ENCODE measurements around the gene NLRX1. TPM values are rescaled to one million over a fixed set of nuclear protein-coding genes. Genes with fewer than 3 reads are reported as not detected.

Gene NLRX1
- total RNA-seq, 1 experiment from 2014 or later: 7.2 TPM

DNA sequence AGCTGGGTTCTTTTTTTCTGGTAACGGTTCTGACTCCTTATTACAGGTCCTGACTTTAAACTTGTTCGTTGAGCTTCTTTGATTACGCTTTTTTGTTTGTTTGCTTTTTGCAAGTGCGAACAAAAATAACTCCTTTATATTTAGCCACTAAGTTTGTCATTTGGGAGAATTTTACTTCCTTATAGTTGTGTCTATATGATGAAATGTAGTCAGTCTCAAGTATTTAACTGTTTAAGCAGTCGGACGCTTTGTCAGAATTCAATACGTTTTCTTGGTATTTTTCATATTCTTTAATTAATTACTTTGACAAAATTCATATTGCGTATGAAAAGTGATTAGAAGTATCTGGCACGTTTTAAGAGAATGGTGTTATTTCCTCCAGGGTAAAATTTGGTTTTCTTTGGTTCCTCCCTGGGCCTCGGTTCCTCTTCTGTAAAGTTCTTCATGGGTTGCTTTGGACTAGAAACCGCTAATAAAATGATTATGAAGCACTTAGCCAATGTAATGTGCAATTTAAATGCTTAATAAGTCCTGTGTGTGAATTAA, 39.0 kb downstream of the NLRX1 start:
- POLR2A ChIA-PET: interaction anchor here (0.6 to 2.2 kb wide), 5 partner anchors 11 to 140 kb away, joined by 3 to 11 read pairs (median 6); partner anchors contain the start of genes HMBS and VPS11
- Histone ChIP-seq H3K4me1 (peaks cover 25% of the 10 kb centered on the region), H3K4me3 (ENCODE audit: low read depth, low read length) (peak overlapping the region; percentile 88), H3K36me3 (ENCODE audit: control insufficient read depth, insufficient read depth, low read length) (no peaks in the 10 kb centered on the region), H3K27me3 (replicated peaks; ENCODE audit: control insufficient read depth, insufficient read depth, low read length) (no peaks in the 10 kb centered on the region), H3K9me3 (no peaks in the 10 kb centered on the region)
- Mint-ChIP-seq H3K4me1 (ENCODE audit: low read depth, unreplicated experiment) (peaks cover 32% of the 10 kb centered on the region), H3K36me3 (ENCODE audit: insufficient read depth, unreplicated experiment) (no peaks in the 10 kb centered on the region), H3K4me3 (ENCODE audit: unreplicated experiment) (peak overlapping the region; percentile 92), H3K27ac (ENCODE audit: unreplicated experiment) (peak overlapping the region; percentile 87), H3K9me3 (ENCODE audit: unreplicated experiment) (no peaks in the 10 kb centered on the region), H3K27me3 (ENCODE audit: insufficient read depth, unreplicated experiment) (no peaks in the 10 kb centered on the region)
- TF ChIP-seq, protein P1, sequence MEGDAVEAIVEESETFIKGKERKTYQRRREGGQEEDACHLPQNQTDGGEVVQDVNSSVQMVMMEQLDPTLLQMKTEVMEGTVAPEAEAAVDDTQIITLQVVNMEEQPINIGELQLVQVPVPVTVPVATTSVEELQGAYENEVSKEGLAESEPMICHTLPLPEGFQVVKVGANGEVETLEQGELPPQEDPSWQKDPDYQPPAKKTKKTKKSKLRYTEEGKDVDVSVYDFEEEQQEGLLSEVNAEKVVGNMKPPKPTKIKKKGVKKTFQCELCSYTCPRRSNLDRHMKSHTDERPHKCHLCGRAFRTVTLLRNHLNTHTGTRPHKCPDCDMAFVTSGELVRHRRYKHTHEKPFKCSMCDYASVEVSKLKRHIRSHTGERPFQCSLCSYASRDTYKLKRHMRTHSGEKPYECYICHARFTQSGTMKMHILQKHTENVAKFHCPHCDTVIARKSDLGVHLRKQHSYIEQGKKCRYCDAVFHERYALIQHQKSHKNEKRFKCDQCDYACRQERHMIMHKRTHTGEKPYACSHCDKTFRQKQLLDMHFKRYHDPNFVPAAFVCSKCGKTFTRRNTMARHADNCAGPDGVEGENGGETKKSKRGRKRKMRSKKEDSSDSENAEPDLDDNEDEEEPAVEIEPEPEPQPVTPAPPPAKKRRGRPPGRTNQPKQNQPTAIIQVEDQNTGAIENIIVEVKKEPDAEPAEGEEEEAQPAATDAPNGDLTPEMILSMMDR (IDR thresholded peaks at IDR 0.05; ENCODE audit: insufficient read depth in 1 of 2, low read depth in 1 of 2, low read length in 1 of 2, severe bottlenecking in 1 of 2, unreplicated experiment in 1 of 2): no peak
- BruUV-seq (replicated peaks): no TSS peak
- CTCF ChIA-PET: interaction anchor here (2.0 to 2.4 kb wide), 3 partner anchors 12 to 174 kb away, joined by 5 to 28 read pairs (median 25); partner anchors contain the start of gene USP2
- intact Hi-C loops (cut with micrococcal nuclease; ENCODE audit: unreplicated experiment): loop anchor here (10.0 kb wide), 1 partner anchor 107 kb away; the partner anchor contains the start of gene MCAM
- no peak for DNase-seq

DNA sequence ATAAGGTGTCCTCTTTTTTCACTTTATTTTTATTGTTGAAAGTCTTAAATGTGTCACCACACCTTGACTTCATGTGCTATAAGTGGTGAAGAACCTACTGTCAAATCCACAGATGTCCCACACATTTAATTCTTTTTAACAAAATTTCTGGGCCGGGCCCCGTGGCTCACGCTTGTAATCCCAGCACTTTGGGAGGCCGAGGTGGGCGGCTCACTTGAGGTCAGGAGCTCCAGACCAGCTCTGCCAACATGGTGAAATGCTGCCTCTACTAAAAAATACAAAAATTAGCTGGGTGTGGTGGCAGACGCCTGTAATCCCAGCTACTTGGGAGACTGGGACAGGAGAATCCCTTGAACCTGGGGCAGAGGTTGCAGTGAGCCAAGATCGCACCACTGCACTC, 40.7 kb downstream of the NLRX1 start:
- Mint-ChIP-seq H3K4me1 (ENCODE audit: low read depth, unreplicated experiment) (peaks cover 38% of the 10 kb centered on the region), H3K36me3 (ENCODE audit: insufficient read depth, unreplicated experiment) (peaks cover 5% of the 10 kb centered on the region), H3K9me3 (ENCODE audit: unreplicated experiment) (no peaks in the 10 kb centered on the region), H3K4me3 (ENCODE audit: unreplicated experiment) (no peak overlapping the region), H3K27me3 (ENCODE audit: insufficient read depth, unreplicated experiment) (no peaks in the 10 kb centered on the region), H3K27ac (ENCODE audit: unreplicated experiment) (no peak overlapping the region)
- TF ChIP-seq, protein P1 (IDR thresholded peaks at IDR 0.05; ENCODE audit: insufficient read depth in 1 of 2, low read depth in 1 of 2, low read length in 1 of 2, severe bottlenecking in 1 of 2, unreplicated experiment in 1 of 2): no peak
- ChIA-PET POLR2A (no interaction called here), CTCF (interaction anchor here (0.7 kb wide), 1 partner anchor 179 kb away, joined by 3 read pairs; no protein-coding TSS in a partner anchor)
- intact Hi-C loops (cut with micrococcal nuclease; ENCODE audit: unreplicated experiment): loop anchor here (10.0 kb wide), 1 partner anchor 106 kb away; the partner anchor contains the start of gene MCAM
- Histone ChIP-seq H3K4me3 (ENCODE audit: low read depth, low read length) (no peak overlapping the region), H3K4me1 (peaks cover 17% of the 10 kb centered on the region), H3K27me3 (replicated peaks; ENCODE audit: control insufficient read depth, insufficient read depth, low read length) (no peaks in the 10 kb centered on the region), H3K9me3 (no peaks in the 10 kb centered on the region), H3K36me3 (ENCODE audit: control insufficient read depth, insufficient read depth, low read length) (no peaks in the 10 kb centered on the region)
- DNase-seq: peak in 1 of 2 experiments; percentile 25
- BruUV-seq (replicated peaks): no TSS peak

DNA sequence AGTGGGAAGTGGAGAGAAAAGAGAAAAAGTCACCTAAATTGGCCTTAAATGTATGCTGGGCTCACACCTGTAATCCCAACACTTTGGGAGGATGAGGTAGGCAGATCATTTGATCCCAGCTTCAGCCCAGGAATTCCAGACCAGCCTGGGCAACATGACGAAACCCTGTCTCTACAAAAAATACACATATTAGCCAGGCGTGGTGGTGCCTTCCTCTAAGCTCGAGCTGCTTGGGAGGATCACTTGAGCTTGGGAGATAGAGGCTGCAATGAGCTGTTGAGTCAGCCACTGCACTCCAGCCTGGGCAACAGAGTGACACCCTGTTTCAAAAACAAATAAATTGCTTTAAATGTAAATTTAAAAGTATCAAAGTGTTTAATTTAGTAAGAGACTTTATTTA, 41.5 kb downstream of the NLRX1 start:
- Mint-ChIP-seq H3K36me3 (ENCODE audit: insufficient read depth, unreplicated experiment) (peaks cover 5% of the 10 kb centered on the region), H3K4me3 (ENCODE audit: unreplicated experiment) (no peak overlapping the region), H3K27ac (ENCODE audit: unreplicated experiment) (no peak overlapping the region), H3K4me1 (ENCODE audit: low read depth, unreplicated experiment) (peaks cover 30% of the 10 kb centered on the region), H3K27me3 (ENCODE audit: insufficient read depth, unreplicated experiment) (no peaks in the 10 kb centered on the region), H3K9me3 (ENCODE audit: unreplicated experiment) (no peaks in the 10 kb centered on the region)
- H3K9me3 ChIP-seq: no peaks in the 10 kb centered on the region
- H3K36me3 ChIP-seq (ENCODE audit: control insufficient read depth, insufficient read depth, low read length): no peaks in the 10 kb centered on the region
- peaks cover 14% of the 10 kb centered on the region for H3K4me1 ChIP-seq
- TF ChIP-seq, protein P1 (IDR thresholded peaks at IDR 0.05; ENCODE audit: insufficient read depth in 1 of 2, low read depth in 1 of 2, low read length in 1 of 2, severe bottlenecking in 1 of 2, unreplicated experiment in 1 of 2): no peak
- CTCF ChIA-PET: interaction anchor here (0.7 kb wide), 2 partner anchors 111 to 180 kb away, joined by 3 read pairs; no protein-coding TSS in a partner anchor
- no TSS peak for BruUV-seq (replicated peaks)
- no peak overlapping the region for H3K4me3 ChIP-seq (ENCODE audit: low read depth, low read length)
- peak in 1 of 2 experiments; percentile 31 for DNase-seq
- POLR2A ChIA-PET: interaction anchor here (0.6 kb wide), 1 partner anchor 74 kb away, joined by 7 read pairs; no protein-coding TSS in a partner anchor
- intact Hi-C loops (cut with micrococcal nuclease; ENCODE audit: unreplicated experiment): no loop called here
- no peaks in the 10 kb centered on the region for H3K27me3 ChIP-seq (replicated peaks; ENCODE audit: control insufficient read depth, insufficient read depth, low read length)

Measured in Caco-2 (cell line).